HG03175 (cell line): ENCODE measurements around the gene TRIM38.
"Not testable (repeated sequence)": the region's sequence is repeated elsewhere in the genome, so short reads cannot be mapped to it uniquely, and the experiment has no call there.

Source experiments
- ATAC-seq: cut with Tn5 transposase; IDR thresholded peaks from one replicate; pipeline ENCODE4 v1.9.1; 2021; ENCODE audit warnings: mild to moderate bottlenecking, moderate library complexity; ENCODE audit not compliant: unreplicated experiment

Gene TRIM38

DNA sequence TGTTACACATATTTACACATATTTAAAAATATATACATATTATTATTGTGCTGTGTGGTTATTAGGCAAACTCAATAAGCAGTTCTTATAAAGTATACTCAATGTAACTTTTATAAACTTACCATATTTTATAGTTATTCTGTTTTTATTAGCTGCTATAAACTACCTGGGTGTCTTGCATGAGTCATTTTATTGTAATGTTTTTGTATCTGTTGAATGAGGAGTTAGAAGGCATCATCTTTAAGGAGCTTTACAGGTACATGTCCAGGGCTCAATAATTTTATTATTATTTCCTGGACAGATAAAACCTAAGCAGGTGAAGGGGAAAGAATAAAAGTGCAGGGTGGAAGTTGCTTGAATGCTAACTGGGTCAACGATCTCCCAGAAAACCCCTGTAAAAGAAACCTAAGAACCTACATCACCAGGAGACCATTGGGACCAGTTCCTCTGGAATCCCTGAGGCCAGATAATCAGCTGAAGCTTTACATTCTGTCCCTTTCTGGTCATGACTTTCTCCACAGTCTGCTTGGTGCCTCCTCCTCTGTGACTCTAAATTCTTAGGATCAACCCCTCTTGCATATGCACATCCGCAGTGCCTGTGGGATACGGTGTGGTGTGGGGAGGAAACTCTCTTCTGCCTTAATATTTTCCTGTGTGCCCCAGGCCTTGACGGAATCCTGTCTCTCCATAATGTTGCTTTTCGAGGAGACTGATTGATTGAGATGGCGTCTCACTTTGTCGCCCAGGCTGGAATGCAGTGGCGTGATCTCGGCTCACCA is 38.0 kb downstream of the TRIM38 start:
- no peak for ATAC-seq

GRCh38 chr6:26003102-26003694 is 40.6 kb downstream of the TRIM38 start:
- no peak for ATAC-seq

GRCh38 chr6:26006086-26006939 is 43.7 kb downstream of the TRIM38 start:
- ATAC-seq = no peak

DNA sequence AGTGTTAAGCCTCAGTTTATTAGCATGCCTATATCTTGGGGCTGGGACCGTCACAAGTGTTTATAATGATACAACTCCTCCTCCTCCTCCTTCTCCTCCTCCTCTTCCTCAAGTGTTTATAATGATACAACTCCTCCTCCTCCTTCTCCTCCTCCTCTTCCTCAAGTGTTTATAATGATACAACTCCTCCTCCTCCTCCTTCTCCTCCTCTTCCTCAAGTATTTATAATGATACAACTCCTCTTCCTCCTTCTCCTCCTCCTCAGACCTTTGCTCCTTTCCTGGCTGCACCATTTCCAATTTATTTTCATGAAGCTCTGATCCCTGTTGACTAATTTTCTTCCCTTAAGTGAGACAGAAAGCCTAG is 44.3 kb downstream of the TRIM38 start:
- not testable (repeated sequence) for ATAC-seq

DNA sequence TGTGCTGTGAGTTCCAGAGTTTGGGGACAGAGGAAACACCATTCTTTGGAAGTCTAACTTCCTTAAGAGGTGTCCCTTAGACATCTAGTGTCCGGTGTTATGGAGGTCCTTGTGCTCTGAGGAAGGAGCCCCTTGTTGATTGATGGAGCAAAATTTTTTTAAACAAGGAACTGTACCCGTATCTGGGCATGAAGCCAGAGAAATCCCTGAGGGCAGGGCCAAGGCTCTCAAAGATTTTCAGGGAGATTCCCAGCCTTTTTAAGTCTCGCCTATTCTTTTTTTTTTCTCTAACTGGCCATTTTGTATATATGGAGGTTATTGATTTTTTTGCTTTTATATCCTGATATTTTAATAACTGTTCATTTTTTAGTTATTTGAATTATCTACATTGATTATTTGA is 45.9 kb downstream of the TRIM38 start:
- ATAC-seq = no peak

DNA sequence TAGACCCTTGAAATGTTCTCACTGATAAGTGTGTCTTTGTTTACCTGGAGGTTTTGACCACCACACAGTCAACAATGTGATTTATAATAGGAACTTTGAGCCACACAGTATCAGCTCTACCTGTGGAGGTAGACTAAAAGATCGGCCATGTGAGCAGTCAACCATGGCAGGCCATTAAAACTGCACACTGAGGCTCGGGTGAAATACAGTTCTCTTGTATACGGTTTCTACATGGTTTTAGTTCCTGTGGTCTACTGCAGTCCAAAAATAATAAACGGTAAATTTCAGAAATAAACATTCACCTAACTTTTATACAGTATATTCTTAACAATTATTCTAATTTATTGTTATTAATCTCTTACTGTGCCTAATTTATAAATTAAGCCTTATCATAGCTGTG is 47.2 kb downstream of the TRIM38 start:
- ATAC-seq = no peak

DNA sequence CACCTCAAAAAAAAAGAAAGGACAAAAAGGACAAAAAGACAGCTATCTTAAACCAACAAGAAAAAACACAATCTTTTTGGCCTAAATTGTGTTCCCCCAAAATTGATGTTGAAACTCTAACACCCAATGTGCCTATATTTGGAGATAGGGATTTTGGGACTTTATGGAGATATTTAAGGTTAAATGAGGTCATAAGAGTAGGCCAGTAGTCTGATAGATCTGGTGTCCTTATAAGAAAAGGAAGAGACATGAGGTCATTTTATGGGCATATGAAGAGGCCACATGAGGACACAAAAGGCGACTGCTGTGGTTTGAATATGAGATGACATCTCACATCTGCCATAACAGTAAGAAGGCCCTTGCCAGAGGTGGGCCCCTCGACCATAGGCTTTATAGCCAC is 49.5 kb downstream of the TRIM38 start:
- no peak for ATAC-seq

DNA sequence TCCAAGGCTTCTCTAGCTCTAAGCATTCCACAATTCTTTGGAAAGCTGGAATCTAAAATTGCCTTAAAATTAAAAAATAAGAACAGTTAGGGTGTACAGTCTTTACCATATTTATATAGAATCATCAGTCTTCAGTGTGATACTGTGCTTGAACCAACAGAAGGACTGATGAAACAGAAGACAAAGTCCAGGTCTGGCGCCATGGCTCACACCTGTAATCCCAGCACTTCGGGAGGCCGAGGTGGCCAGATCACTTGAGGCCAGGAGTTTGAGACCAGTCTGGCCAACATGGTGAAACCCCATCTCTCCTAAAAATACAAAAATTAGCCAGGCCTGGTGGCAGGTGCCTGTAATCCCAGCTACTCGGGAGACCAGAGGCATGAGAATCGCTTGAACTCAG is 51.8 kb downstream of the TRIM38 start:
- ATAC-seq = not testable (repeated sequence)

GRCh38 chr6:26016245-26016962 is 53.8 kb downstream of the TRIM38 start:
- no peak for ATAC-seq

DNA sequence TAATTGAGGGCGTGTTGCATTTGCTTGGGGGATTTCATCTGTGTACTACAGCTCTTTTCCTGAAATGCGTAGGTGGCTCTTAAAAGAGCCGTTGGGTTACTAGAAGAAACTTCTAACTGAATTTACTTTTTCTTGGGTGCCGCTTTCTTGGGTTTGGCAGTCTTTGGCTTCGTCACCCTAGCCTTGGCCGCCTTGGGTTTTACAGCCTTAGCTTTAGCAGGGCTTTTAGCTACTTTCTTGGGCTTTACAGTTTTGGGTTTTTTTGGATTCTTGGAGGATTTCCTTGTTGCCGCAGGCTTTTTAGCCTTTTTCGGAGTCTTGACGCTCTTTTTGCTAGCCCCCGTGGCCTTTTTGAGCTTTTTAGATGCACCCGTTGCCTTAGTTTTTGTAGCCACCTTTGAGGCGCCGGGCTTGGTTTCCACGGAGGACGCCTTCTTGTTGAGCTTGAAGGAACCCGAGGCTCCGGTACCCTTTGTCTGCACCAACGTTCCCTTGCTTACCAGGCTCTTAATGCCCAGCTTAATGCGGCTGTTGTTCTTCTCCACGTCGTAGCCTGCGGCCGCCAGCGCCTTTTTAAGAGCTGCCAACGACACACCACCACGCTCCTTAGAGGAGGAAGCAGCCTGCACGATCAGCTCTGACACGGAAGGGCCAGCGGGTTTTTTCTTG is 54.5 kb downstream of the TRIM38 start:
- ATAC-seq = no peak

DNA sequence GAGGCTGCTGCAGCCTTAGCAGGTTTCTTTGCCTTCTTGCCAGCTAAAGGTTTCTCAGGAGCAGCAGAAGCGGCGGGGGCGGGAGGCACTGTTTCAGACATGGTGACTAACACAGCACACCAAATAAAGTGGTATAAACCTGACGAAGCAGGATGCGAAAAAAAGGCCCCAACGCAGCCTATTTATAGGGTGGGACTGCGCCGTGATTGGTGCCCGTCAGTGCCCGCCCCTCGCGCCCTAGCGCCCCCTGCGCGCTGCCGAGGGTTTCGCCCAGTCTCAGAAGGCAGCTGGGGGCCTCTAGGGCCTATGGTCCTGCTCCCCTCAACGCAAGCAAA is 55.0 kb downstream of the TRIM38 start:
- ATAC-seq = no peak

GRCh38 chr6:26019261-26019830 is 56.7 kb downstream of the TRIM38 start:
- no peak for ATAC-seq

- ATAC-seq = no peak
Measured at GRCh38 chr6:26019967-26020328, 57.3 kb downstream of the TRIM38 start.

GRCh38 chr6:26020329-26021000 is 57.9 kb downstream of the TRIM38 start:
- ATAC-seq = peak; percentile 51

DNA sequence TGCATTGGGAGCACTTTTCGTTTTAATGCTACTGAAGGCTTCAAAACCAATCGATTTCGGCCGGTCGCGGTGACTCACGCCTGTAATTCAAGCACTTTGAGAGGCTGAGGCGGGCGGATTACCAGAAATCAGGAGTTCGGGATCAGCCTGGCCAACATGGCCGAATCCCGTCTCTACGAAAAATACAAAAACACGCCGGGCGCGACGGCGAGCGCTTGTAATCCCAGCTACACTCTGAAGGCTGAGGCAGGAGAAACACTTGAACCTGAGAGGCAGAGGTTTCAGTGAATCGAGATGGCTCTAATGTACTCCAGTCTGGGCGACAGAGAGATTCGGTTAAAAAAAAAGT is 58.4 kb downstream of the TRIM38 start:
- ATAC-seq = peak; percentile 5

- peak; percentile 51 for ATAC-seq
Measured at GRCh38 chr6:26021350-26022131, 58.9 kb downstream of the TRIM38 start.

DNA sequence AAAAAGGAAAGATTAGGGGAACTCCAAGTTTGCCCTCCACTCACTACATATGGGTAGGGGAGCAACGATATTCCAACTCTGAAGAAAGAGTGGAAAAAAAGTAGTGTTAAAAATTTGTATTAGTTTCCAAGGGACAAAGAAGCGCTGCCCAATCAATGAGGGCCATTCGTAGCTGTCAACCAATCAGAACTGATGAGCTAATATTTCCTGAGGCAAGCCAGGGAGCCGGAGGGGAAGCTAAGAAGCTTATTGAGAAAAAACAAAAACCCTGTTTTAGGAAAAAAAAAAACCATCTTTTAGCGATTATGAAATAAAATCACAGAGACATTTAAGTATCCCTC is 59.5 kb downstream of the TRIM38 start:
- ATAC-seq = peak; percentile 17

DNA sequence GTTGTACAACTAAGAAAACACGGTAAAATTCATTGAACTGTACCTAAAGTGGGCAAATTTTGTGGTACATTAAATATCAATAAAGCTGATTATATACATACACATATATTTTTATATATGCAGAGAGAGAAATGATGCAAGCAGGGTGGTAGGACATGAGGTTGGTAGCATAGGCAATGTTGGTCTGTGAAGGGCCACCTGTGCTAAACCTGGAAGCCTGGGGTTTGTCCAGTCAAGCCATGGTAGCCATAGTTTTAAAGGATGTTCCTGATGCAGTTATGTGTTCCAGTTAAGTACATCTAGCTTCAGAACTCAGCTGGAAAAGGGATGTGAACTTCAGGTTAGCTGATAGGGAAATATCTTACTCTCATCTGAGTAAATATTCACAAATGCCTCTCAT is 60.1 kb downstream of the TRIM38 start:
- no peak for ATAC-seq

- no peak for ATAC-seq
Measured at GRCh38 chr6:26024651-26025046, 62.0 kb downstream of the TRIM38 start.
